ENCODE data around the gene TFE3. TPM values are rescaled to one million over a fixed set of nuclear protein-coding genes. Genes with fewer than 3 reads are reported as not detected.
"Not testable (repeated sequence)": the region's sequence is repeated elsewhere in the genome, so short reads cannot be mapped to it uniquely, and the experiment has no call there.

Gene TFE3
- total RNA-seq, 2 donors from 2014 or later, result 33.2 to 34.4 TPM

- H3K4me1 ChIP-seq (ENCODE audit: control insufficient read depth, insufficient read depth, low read length), result no peaks in the 10 kb centered on the region
- H3K27me3 Mint-ChIP-seq (ENCODE audit: insufficient read depth), result no peaks in the 10 kb centered on the region
- no peak overlapping the region for H3K4me3 ChIP-seq (ENCODE audit: low read length)
- peaks cover 60% of the 10 kb centered on the region for H3K9me3 Mint-ChIP-seq
- TF ChIP-seq, protein P1, sequence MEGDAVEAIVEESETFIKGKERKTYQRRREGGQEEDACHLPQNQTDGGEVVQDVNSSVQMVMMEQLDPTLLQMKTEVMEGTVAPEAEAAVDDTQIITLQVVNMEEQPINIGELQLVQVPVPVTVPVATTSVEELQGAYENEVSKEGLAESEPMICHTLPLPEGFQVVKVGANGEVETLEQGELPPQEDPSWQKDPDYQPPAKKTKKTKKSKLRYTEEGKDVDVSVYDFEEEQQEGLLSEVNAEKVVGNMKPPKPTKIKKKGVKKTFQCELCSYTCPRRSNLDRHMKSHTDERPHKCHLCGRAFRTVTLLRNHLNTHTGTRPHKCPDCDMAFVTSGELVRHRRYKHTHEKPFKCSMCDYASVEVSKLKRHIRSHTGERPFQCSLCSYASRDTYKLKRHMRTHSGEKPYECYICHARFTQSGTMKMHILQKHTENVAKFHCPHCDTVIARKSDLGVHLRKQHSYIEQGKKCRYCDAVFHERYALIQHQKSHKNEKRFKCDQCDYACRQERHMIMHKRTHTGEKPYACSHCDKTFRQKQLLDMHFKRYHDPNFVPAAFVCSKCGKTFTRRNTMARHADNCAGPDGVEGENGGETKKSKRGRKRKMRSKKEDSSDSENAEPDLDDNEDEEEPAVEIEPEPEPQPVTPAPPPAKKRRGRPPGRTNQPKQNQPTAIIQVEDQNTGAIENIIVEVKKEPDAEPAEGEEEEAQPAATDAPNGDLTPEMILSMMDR (conservative IDR thresholded peaks at IDR 0.05), result no peak
- H3K4me1 Mint-ChIP-seq, result no peaks in the 10 kb centered on the region
- DNase-seq, result no peak
- no peak overlapping the region for H3K4me3 Mint-ChIP-seq
- H3K27me3 ChIP-seq (ENCODE audit: control insufficient read depth, insufficient read depth, low read length, poor library complexity, severe bottlenecking), result no peaks in the 10 kb centered on the region
- WGBS, 2 experiments (ENCODE audit: insufficient coverage in 1 of 2, insufficient read length in 1 of 2), result 95% methylated on average over 7 of the region's 10 CpGs; no CpG with 5 or more reads in 1 of the 2 experiments
- H3K9me3 ChIP-seq (ENCODE audit: control insufficient read depth, low read length), result no peaks in the 10 kb centered on the region
- H3K9ac ChIP-seq (ENCODE audit: extremely low read depth, low read length, poor library complexity, severe bottlenecking), result no peak overlapping the region
- peaks cover 49% of the 10 kb centered on the region for H3K36me3 Mint-ChIP-seq (ENCODE audit: low read depth)
- H3K27ac ChIP-seq (ENCODE audit: low read depth, low read length), result no peak overlapping the region
- H3K36me3 ChIP-seq (ENCODE audit: control insufficient read depth, insufficient read depth, low read length), result peaks cover 19% of the 10 kb centered on the region
- H3K27ac Mint-ChIP-seq, result no peak overlapping the region
Measured at GRCh38 chrX:48981178-48981577, 62.0 kb downstream of the TFE3 start.

DNA sequence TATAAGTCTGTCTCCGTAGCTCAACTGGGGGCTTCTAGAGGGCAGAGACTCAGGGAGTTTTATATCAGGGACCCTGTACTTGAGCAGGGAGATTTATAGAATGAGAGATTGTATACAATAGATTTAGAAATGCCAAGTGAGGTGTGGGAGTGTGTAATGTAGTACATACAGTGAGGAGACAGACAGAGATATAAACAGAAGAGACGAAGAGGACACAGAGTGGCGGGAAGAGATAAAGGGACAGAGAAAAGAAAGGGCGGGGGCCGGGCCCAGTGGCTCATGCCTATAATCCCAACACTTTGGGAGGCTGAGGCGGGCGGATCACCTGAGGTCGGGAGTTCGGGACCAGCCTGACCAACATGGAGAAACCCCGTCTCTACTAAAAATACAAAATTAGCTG, 62.8 kb downstream of the TFE3 start:
- H3K27ac Mint-ChIP-seq; H3K4me3 Mint-ChIP-seq; H3K9me3 ChIP-seq (ENCODE audit: control insufficient read depth, low read length); H3K27me3 Mint-ChIP-seq (ENCODE audit: insufficient read depth); H3K4me1 ChIP-seq (ENCODE audit: control insufficient read depth, insufficient read depth, low read length); H3K27me3 ChIP-seq (ENCODE audit: control insufficient read depth, insufficient read depth, low read length, poor library complexity, severe bottlenecking); H3K4me3 ChIP-seq (ENCODE audit: low read length); DNase-seq; H3K4me1 Mint-ChIP-seq; H3K27ac ChIP-seq (ENCODE audit: low read depth, low read length); H3K9ac ChIP-seq (ENCODE audit: extremely low read depth, low read length, poor library complexity, severe bottlenecking): not testable (repeated sequence)
- WGBS, 2 experiments (ENCODE audit: insufficient coverage in 1 of 2, insufficient read length in 1 of 2), result 99 to 100% methylated on average over 1 to 3 of the region's 10 CpGs
- H3K36me3 ChIP-seq (ENCODE audit: control insufficient read depth, insufficient read depth, low read length), result peaks cover 19% of the 10 kb centered on the region
- H3K9me3 Mint-ChIP-seq, result peaks cover 62% of the 10 kb centered on the region
- peaks cover 49% of the 10 kb centered on the region for H3K36me3 Mint-ChIP-seq (ENCODE audit: low read depth)

Other genes starting within 250 kb of the TFE3 start
- gene HDAC6, start 241.3 kb downstream of the TFE3 start, total RNA-seq, result 100 to 1,000 TPM; 121 to 135 TPM
- not detected for gene ERAS, start 216.8 kb downstream of the TFE3 start, total RNA-seq
- gene PCSK1N, start 207.7 kb downstream of the TFE3 start, total RNA-seq, result 1 to 10 TPM; 2.9 to 4.0 TPM
- gene TIMM17B, start 145.6 kb downstream of the TFE3 start, total RNA-seq, result 10 to 100 TPM; 78.6 to 83.3 TPM
- 10 to 100 TPM; 46.6 to 69.0 TPM for gene PQBP1, start 145.4 kb downstream of the TFE3 start, total RNA-seq
- gene SLC35A2, start 131.7 kb downstream of the TFE3 start, total RNA-seq, result 10 to 100 TPM; 22.8 to 24.7 TPM
- gene PIM2, start 124.3 kb downstream of the TFE3 start, total RNA-seq, result 10 to 100 TPM; 26.2 to 94.0 TPM
- 10 to 100 TPM; 50.3 to 56.5 TPM for gene OTUD5, start 85.8 kb downstream of the TFE3 start, total RNA-seq
- gene KCND1, start 71.5 kb downstream of the TFE3 start, total RNA-seq, result 1 to 10 TPM; 3.6 to 7.0 TPM
- gene GRIPAP1, start 41.1 kb downstream of the TFE3 start, total RNA-seq, result 10 to 100 TPM; 55.9 to 63.1 TPM
- gene CCDC120, start 15.6 kb upstream of the TFE3 start, total RNA-seq, result 10 to 100 TPM; 13.4 to 13.5 TPM
- gene PRAF2, start 30.6 kb upstream of the TFE3 start, total RNA-seq, result 10 to 100 TPM in 1 of 2 donors, 1 to 10 TPM in 1; 8.2 to 15.7 TPM
- 10 to 100 TPM; 29.8 to 42.5 TPM for gene WDR45, start 36.5 kb upstream of the TFE3 start, total RNA-seq
- gene GPKOW, start 80.4 kb upstream of the TFE3 start, total RNA-seq, result 10 to 100 TPM; 17.9 to 23.7 TPM
- gene MAGIX, start 119.4 kb upstream of the TFE3 start, total RNA-seq, result 1 to 10 TPM; 1.2 to 1.3 TPM
- 1 to 10 TPM; 1.9 to 2.0 TPM for gene PLP2, start 128.5 kb upstream of the TFE3 start, total RNA-seq
- 10 to 100 TPM; 10.7 to 12.0 TPM for gene PRICKLE3, start 143.0 kb upstream of the TFE3 start, total RNA-seq
- gene SYP, start 156.8 kb upstream of the TFE3 start, total RNA-seq, result under 1 TPM; 0.48 to 0.51 TPM
- gene CACNA1F, start 190.0 kb upstream of the TFE3 start, total RNA-seq, result under 1 TPM; 0.42 to 0.70 TPM
- gene CCDC22, start 192.1 kb upstream of the TFE3 start, total RNA-seq, result 10 to 100 TPM; 14.0 to 15.5 TPM
- gene FOXP3, start 221.4 kb upstream of the TFE3 start, total RNA-seq, result under 1 TPM; 0.53 to 0.77 TPM
- gene PPP1R3F, start 226.4 kb upstream of the TFE3 start, total RNA-seq, result 10 to 100 TPM in 1 of 2 donors, 1 to 10 TPM in 1; 6.9 to 16.6 TPM